GM18520 (cell line): ENCODE results near the gene PDXK.
A peak's percentile ranks its signal among the peaks of the same experiment; 100 is the strongest.
"Not testable (repeated sequence)": the region's sequence is repeated elsewhere in the genome, so short reads cannot be mapped to it uniquely, and the experiment has no call there.

Experiments
- ATAC-seq: cut with Tn5 transposase; IDR thresholded peaks from one replicate; pipeline ENCODE4 v1.9.1; 2021; ENCODE audit not compliant: unreplicated experiment

Gene PDXK

DNA sequence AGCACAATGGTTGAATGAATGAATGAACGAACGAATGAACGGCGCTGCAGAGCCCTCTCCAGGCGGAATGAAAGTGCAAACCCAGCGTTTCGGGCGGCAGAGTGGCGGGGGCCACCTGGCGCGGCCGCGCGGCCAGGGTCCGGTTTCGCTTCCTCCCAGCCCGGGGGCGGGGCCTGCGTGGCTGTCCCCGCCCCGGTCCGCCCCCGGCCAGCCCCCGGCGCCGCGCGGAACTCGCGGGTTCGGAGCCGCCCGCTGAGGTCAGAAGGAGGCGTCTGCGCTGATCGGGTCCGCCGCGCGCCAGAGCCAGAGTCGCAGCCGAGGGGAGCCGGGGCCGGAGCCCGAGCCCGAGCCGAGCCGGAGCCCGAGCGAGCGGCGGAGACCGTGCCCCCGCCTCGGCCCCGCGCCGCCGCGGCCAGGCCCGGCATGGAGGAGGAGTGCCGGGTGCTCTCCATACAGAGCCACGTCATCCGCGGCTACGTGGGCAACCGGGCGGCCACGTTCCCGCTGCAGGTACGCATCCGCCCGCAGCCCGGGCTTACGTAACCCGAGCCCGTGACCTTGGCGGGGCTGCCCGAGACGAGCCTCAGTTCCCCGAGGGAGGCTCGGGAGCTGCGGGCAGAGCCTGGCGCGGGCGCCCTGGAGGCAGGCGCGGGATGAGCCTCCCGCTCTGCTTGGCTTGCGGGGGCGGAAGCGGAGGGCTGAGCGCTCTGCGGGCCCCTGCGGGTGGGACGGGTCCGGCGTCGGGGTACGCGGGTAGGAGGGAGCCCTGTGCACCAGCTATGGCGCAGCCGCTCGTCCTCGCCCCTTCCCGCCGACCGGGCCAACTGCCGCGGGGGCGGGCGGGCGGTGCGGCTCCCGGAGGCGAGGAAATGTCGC is at the start of gene PDXK:
TSS of gene PDXK (plus strand) at position 258 of the 876 bp plus-strand sequence. CDS start at position 424, 166 bp downstream.
- ATAC-seq = peak; percentile 58

DNA sequence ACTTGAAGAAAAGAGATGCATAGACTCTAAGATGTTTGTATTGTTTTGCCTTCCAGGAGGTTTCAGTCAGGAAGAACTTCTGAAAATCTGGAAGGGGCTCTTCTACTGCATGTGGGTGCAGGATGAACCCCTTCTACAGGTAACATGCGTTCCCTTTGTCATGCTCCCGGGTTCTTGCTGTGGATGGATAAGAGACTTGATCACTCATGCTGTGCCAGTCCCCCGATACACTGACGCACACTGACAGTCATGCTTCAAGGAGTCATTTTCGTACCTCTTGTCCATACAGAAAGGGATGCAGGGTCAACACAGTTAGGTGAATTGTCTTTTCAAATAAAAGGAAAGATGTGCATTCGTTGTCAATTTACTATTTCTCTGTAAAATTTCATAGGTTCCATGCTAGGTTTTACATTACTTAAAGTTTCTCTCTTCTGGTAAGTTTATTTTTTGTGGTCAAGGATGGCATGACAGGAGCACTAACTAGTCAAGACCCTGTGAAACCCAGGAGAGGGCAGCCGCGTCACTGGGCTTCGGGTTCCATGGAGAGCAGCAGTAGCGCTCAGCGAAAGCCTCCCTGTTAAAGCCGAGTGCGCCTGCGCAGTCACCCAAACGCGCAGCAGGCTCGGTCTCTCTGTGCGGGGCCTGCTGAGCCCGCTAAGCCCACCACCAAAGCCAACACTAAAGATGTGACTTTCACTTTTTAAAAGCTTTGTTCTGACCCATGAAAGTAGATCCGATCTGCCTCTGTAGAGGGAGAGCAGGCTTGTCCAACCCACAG is 48.9 kb upstream of the PDXK start:
- ATAC-seq = no peak

DNA sequence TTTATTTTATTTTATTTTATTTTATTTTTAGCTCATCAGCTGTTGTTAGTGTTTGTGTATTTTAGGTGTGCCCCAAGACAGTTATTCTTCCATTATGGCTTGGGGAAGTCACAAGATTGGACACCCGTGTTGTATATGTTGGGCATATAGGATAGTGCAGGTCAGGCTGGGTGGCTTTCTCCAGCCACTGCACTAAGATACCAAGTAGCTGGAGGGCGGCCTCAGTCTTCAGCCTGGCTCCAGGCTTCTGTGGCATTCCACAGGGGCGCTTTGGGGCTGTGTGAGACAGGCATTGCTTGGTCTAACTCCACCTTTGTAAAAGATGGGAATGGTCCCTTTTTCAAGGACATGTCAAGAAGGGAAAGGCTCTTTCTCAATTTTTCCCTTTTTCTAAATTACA is 43.1 kb upstream of the PDXK start:
- no peak for ATAC-seq

DNA sequence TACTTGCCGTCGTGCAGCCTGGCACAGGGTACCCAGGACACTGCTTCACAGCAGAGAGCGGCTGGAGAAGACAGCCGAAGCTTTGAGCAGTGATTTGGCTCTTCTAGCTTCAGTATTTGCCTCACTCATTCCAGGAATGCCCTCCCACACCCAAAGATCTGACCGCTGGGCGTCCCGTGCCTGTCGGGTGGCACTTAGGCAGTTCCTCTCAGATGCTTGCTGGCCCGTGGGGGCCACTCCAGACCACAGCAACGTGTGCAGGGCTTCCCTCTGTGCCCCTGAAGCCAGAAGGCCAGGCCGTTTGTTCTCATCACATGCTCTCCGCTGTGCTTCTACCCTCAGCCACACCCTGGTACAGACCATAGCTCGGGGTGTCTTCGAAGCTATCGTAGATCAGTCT is 42.5 kb upstream of the PDXK start:
- ATAC-seq = no peak

DNA sequence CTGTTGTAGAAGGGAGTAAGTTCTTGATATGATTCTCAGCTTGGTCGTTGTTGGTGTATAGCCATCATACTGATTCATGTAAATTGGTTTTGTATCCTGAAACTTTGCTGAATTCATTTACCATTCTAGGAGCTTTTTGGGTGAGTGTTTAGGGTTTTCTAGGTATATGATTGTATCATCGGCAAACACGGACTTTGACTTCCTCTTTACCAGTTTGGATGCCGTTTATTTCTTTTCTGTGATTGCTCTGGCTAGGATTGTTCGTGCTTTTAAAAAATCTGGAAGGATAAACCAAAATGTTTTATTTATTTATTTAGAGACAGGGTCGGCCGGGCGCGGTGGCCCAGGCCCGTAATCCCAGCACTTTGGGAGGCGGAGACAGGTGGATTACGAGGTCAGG is 39.0 kb upstream of the PDXK start:
- no peak for ATAC-seq

DNA sequence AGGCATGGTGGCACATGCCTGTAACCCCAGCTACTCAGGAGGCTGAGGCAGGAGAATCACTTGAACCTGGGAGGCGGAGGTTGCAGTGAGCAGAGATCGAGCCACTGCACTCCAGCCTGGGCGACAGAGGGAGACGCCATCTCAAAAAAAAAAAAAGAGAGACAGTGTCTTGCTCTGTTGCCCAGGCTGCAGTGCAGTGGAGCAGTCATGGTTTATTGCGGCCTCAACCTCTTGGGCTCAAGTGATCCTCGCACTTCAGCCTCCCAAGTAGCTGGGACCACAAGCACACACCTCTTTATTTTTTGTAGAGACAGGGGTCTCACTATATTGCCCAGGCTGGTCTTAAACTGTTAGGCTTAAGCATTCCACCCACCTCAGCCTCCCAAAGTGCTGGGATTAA is 38.5 kb upstream of the PDXK start:
- not testable (repeated sequence) for ATAC-seq

DNA sequence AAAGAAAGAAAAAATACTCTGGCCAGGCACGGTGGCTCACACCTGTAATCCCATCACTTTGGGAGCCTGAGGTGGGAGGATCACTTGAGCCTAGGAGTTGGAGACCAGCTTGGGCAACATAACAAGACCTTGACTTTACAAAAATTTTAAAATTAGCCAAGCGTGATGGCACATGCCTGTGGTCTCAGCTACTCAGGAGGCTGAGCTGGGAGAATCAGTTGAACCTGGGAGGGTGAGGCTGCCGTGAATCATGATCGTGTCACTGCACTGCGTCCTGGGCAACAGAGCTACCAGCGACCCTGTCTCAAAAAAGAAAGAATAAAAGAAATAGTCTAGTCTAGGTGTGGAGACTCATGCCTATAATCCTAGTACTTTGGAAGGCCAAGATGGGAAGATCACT is 37.3 kb upstream of the PDXK start:
- ATAC-seq = no peak

DNA sequence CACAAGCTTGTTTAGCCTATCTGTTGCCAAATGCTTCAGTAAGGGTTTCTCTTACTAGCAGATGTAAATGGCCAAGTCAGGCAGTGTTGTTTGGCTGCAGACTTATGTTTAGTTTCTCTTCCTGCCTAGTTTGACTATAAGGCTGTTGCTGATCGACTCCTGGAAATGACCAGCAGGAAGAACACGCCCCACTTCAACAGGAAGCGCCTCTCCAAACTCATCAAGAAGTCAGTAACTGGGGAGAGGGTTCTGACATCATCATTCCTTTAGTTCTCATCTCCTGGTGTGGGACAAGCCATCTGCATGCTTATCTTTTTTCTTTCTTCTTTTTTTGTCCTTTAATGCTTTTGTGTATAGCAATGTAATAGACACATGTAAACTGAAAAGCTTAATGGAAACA is 34.5 kb upstream of the PDXK start:
- no peak for ATAC-seq

DNA sequence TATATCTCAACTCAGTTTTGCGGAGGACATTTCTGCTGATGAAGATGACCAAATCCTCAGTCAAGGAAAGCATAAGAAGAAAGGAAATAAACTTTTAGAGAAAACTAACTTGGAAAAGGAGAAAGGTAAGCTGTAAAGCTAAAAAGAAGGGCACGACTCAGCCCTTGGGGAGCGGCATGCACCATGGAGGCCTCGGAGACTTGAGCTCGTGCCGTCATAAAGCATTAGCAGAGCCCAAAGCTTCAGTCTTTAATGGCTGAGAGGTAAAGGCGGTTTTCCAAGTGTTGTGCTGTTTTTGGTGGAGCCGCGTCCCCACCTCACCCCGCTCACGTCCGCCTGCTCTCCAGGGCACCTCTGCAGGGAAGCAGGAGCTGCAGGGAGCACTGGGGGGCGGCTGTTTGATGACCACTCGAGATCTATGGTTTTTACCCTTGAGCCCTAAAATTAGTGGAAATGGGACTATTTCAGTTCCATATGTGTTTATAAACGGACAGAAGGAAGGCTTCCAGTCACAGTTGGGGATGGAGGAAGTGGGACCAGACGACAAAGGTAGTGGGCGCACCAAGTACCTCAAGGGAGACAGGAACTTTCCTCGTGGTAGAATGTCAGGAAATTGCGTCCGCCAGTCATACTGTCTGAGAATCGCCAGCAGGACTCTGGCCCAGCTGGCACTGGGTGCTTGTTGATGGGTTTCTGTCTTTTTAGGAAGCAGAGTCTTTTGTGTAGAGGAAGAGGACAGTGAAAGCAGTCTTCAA is 31.9 kb upstream of the PDXK start:
- no peak for ATAC-seq

DNA sequence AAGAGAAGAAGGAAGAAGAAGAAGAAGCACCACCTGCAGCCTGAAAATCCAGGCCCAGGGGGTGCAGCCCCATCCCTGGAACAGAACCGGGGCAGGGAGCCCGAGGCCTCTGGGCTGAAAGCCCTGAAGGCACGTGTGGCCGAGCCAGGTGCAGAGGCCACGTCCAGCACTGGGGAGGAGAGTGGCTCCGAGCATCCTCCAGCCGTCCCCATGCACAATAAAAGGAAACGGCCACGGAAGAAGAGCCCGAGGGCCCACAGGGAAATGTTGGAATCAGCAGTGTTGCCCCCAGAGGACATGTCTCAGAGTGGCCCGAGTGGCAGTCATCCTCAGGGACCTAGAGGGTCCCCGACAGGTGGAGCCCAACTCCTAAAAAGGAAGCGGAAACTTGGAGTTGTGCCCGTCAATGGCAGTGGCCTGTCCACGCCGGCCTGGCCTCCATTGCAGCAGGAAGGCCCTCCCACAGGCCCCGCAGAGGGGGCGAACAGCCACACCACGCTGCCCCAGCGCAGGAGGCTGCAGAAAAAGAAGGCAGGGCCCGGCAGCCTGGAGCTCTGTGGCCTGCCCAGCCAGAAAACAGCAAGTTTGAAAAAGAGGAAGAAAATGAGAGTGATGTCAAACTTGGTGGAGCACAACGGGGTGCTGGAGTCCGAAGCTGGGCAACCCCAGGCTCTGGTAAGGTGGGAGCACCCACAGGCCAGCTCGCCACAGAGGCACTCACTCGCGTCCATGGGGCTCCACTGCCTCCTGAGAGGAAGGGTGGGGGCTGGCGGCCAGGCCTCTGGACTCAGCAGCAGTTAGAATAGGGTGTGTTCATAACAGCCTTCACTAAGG is 31.1 kb upstream of the PDXK start:
- no peak for ATAC-seq

DNA sequence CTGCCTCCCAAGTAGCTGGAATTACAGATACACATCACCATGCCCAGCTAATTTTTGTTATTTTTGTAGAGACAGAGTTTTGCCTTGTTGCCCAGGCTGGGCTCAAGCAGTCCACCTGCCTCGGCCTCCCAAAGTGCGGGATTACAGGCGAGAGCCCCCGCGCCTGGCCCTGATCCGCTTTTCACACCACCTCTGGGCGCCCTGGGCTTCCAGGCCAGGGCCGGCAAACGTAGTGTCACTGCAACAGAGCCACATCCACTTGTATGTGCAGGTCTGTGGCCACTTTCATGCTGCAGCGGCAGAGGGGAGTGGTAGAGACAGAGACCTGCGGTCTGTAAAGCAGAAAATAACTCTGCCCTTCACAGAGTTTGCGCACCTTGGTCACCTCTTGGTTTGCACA is 30.0 kb upstream of the PDXK start:
- no peak for ATAC-seq

DNA sequence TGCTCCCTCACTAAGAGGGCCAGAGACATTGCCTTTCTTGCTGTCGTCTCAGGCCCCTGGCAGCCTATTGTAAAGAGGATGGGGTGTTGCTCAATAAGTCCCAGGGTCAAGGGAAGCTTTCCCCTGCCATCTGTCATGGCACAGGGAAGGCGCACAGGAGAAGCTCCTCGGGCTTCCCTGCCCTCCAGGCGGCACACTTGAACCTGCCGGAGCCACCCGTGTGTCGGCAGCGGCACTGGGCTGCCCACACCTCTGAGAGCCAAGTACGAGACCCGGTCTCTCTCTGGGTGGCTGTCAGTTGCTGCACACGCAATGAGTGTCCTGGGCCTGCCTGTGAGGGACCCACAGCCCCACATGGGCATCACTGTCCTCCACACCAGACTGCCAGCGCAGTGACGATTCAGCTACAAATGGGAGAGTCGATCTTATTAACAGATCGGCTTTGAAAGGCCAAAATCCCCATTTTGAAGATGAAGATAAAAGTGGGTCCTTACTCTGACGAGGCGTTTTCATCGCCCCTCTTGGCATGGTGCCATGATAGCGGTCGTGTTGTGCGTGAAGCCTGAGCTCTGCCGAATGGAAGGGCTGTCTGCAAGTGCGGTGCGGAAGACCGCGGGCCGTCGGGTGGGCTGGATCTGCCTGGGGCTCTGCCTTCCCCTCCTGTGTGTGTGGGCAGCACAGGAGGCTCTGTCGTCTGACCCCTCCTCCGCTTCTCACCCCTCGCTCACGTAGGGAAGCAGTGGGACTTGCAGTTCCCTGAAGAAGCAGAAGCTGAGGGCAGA is 29.2 kb upstream of the PDXK start:
- ATAC-seq = no peak

DNA sequence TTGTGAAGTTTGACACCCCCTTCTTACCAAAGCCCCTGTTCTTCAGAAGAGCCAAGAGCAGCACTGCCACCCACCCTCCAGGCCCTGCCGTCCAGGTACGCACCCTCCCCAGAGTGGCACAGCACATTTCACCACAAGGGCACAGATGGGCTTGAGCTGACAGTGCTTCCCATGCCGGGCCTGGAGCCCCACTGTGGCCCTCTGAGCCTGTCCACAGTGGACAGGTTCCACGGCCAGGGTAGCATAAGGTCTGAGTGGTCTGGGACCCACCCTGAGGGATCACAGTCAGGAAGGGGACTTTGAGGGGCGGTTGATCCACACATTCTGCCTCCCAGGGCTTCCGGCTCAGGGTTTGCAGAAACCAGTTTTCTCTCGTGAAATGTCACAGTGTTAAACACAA is 28.6 kb upstream of the PDXK start:
- no peak for ATAC-seq

DNA sequence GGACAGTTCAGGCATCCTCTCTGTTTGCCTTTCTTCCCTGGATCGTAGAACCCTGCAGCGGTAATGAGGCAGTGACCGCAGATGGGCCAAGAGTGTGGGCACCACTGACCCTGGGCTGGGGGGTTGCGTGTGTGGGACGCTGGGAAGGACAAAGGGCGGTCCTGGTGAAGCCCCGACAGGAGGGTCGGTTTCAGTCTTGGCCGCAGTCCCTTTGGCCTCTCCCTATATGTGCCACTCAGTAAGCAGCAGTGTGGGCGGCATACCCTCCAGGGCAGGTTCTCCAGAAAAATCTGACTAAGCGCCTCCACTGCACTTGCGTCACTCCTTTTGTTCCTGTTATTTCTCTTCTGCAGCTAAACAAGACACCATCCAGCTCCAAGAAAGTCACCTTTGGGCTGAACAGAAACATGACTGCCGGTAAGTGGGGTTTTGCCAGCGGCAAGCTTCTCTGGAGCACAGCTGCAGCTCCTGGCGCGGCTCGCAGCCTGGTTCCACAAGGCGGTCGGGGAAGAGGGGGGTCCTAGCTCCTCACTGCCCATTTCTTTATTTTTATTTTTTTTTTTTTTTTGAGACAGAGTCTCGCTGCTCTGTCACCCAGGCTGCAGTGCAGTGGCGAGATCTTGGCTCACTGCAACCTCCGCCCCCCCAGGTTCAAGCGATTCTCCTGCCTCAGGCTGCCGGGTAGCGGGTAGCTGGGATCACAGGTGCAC is 27.7 kb upstream of the PDXK start:
- ATAC-seq = no peak

DNA sequence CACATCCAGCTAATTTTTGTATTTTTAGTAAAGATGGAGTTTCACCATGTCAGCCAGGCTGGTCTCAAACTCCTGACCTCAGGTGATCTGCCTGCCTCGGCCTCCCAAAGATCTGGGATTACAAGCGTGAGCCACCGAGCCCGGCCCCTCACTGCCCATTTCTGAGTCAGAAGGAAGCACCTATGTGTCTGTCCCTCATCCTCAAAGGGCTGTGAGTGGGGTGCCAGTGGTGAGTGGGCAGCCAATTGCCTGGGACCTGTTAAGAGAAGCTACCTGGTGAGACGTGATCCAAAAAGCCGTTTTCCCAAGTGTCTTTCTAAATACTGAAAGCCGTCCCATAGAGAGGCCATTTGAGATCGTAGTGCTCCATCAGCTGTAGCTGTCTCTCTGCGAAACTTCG is 27.1 kb upstream of the PDXK start:
- no peak for ATAC-seq

DNA sequence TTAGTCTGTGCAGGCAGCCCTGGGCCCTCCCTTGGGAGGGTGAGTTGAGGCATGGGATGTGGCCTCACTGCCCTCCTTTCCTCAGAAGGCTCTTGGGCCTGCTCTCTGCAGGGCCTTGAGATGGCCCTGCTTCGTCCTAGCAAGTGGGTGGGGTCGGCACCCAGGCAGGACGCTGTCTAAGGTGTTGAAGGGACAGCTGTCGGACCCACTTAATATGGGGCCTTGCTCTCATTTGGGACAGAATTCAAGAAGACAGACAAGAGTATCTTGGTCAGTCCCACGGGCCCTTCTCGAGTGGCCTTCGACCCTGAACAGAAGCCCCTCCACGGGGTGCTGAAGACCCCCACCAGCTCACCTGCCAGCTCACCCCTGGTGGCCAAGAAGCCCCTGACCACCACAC is 26.0 kb upstream of the PDXK start:
- no peak for ATAC-seq

DNA sequence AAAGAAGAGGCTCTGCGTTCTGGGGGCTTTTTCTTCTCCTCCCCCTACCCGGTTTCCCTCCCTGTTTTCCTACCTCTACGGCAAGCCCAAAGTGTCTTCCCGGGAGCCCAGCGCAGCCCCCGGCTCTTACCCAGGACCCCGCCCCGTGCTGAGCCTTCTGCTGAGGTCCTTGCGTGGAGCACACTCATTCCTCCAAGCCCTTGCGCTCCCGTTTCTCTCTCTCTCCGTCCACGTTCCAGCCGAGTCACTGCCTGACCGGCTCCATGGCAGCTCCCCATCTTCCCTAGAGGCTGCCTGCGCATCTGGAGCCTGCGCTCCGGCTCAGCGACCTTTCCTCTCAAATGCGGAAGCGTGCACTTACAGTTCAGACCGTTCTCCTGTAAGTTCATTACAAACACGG is 24.9 kb upstream of the PDXK start:
- no peak for ATAC-seq

DNA sequence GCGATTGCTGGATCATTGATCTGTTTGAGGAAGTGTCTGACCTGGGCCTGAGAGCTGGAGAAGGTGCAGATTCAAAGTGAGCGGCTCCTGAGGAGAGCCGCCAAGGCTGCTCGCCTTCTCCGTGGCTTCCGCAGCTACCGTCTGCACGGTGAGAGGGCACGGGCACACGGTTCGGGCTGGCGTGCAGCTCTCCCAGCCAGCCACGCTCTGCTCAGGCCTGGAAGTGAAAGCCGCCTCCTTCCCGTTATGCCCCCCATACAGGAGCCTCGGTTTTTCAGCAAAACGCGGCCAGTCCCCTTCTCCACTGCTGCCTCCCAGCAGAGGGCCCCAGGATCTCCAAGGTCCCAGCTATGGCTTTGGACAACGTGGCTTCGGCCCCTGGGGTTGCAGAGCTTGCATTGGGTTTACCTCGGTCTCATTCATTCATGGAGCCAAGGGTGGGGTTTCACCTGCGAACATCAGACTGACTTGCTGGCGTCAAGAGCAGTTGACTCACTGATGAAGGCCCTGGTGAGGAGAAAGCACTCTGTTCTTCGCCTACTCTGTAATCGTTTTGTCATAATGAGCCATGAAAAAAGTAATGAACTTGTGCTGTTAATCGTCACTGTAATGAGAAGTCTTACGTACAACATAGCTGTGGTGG is 24.4 kb upstream of the PDXK start:
- no peak for ATAC-seq

DNA sequence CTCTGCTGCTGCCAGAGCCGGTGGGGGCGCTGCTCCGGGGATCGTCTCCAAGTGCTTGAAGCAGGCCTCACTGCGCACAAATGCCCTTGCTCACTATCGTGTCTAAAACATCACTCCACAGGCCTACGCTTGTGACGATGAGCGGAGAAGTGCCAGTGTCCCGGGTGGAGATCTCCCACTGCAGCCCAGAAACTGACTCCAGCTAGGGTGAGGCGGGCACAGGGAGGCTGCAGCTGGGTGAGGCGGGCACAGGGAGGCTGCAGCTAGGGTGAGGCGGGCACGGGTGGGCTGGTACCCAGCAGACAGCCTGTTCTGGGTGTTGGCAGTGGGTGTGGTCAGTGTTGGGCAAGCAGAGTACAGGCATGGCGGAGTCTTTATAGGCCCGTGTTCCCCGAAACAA is 22.7 kb upstream of the PDXK start:
- no peak for ATAC-seq
